ENCODE measurements around the gene PTPA.

PTPA gene

GRCh38 chr9:129110740-129111527, at the start of gene PTPA, which contains the start of gene CRAT:
TSS of gene PTPA (plus strand) at chr9:129111415. CDS start at chr9:129111601, 186 bp downstream.
TSS of gene CRAT (minus strand) at chr9:129110793. CDS start at chr9:129110509, 284 bp downstream.
- peak; percentile 94 for DNase-seq (ENCODE audit: low spot score)

GRCh38 chr9:129063061-129063460, 48.2 kb upstream of the PTPA start:
- DNase-seq (ENCODE audit: low spot score) = no peak

GRCh38 chr9:129064499-129064908, 46.7 kb upstream of the PTPA start:
- no peak for DNase-seq (ENCODE audit: low spot score)

- no peak for DNase-seq (ENCODE audit: low spot score)
Measured at GRCh38 chr9:129068110-129068509, 43.1 kb upstream of the PTPA start.

GRCh38 chr9:129068990-129069861, 42.0 kb upstream of the PTPA start:
- DNase-seq (ENCODE audit: low spot score) = peak; percentile 51

- DNase-seq (ENCODE audit: low spot score) = no peak
Measured at GRCh38 chr9:129069862-129070641, 41.2 kb upstream of the PTPA start.

GRCh38 chr9:129070696-129071525, 40.3 kb upstream of the PTPA start:
- DNase-seq (ENCODE audit: low spot score) = no peak

- peak; percentile 6 for DNase-seq (ENCODE audit: low spot score)
Measured at GRCh38 chr9:129071526-129072126, 39.6 kb upstream of the PTPA start.

- DNase-seq (ENCODE audit: low spot score) = no peak
Measured at GRCh38 chr9:129072171-129072570, 39.0 kb upstream of the PTPA start.

GRCh38 chr9:129073404-129073803, 37.8 kb upstream of the PTPA start:
- no peak for DNase-seq (ENCODE audit: low spot score)

- DNase-seq (ENCODE audit: low spot score) = no peak
Measured at GRCh38 chr9:129074106-129074505, 37.1 kb upstream of the PTPA start.

- no peak for DNase-seq (ENCODE audit: low spot score)
Measured at GRCh38 chr9:129075996-129076639, 35.1 kb upstream of the PTPA start.

- no peak for DNase-seq (ENCODE audit: low spot score)
Measured at GRCh38 chr9:129076640-129077037, 34.6 kb upstream of the PTPA start.

GRCh38 chr9:129077236-129077635, 34.0 kb upstream of the PTPA start:
- no peak for DNase-seq (ENCODE audit: low spot score)

- DNase-seq (ENCODE audit: low spot score) = no peak
Measured at GRCh38 chr9:129078691-129079503, 32.3 kb upstream of the PTPA start.

GRCh38 chr9:129079829-129080228, 31.4 kb upstream of the PTPA start:
- DNase-seq (ENCODE audit: low spot score) = no peak

GRCh38 chr9:129080298-129080600, 31.0 kb upstream of the PTPA start:
- no peak for DNase-seq (ENCODE audit: low spot score)

GRCh38 chr9:129080601-129081387, 30.4 kb upstream of the PTPA start, which contains the start of gene DOLPP1:
TSS of gene DOLPP1 (plus strand) at chr9:129081111. CDS start at chr9:129081132, 21 bp downstream.
- peak; percentile 99 for DNase-seq (ENCODE audit: low spot score)
